A549 (cell line): ENCODE measurements around the gene SLC10A7. TPM values are rescaled to one million over a fixed set of nuclear protein-coding genes. Genes with fewer than 3 reads are reported as not detected.

Experiments used
- ATAC-seq, 2 experiments: fragments of 200-7000 bp in 1 of 2; fragments of >200 bp in 1 of 2; cut with Nextera tagmentation in 1 of 2; cut with Tn5 transposase in 1 of 2; 3 replicates each; pipeline versions ENCODE4 v1.8.0 to v1.9.1; 2018 to 2020; ENCODE audit warnings: mild to moderate bottlenecking in 1 of 2, moderate library complexity in 1 of 2
- CTCF ChIA-PET: fragments of 300-600 bp; sonication (Branson Sonifier 250); formaldehyde crosslinking; extraction: SDS; loops from one replicate; lab custom pipeline; 2021; ENCODE audit warnings: antibody characterized with exemption, inconsistent platforms; lab: Yijun Ruan, JAX
- POLR2A ChIA-PET: fragments of 350-600 bp; formaldehyde crosslinking; extraction: SDS; loops from one replicate; lab custom pipeline; 2021; ENCODE audit warnings: antibody characterized with exemption, inconsistent platforms; lab: Yijun Ruan, JAX
- DNase-seq, 2 experiments: peaks; one replicate each; pipeline versions ENCODE4 v3.0.0 to v3.0.0-alpha.2; 2011 to 2016; ENCODE audit warnings: low read depth in 1 of 2, low spot score in 1 of 2
- FAIRE-seq: peaks from 2 replicates; lab custom pipeline; 2011; peaks lifted over from hg19 to GRCh38; lab: Jason Lieb, UNC
- H3K27ac ChIP-seq, 2 experiments: fragments of >200 bp; sonication (Bioruptor Twin); formaldehyde crosslinking; 3 replicates each; pipeline ENCODE4 v1.5.1; 2016 to 2017
- H3K4me1 ChIP-seq: fragments of >200 bp; sonication (Bioruptor Twin); formaldehyde crosslinking; 3 replicates; pipeline ENCODE4 v1.6.1; 2016
- H3K4me2 ChIP-seq: fragments of >200 bp; sonication (Bioruptor Twin); formaldehyde crosslinking; 3 replicates; pipeline ENCODE4 v1.6.1; 2016
- H3K4me3 ChIP-seq: fragments of >200 bp; sonication (Bioruptor Twin); formaldehyde crosslinking; 3 replicates; pipeline ENCODE4 v1.5.1; 2016
- H3K9me3 ChIP-seq: fragments of >200 bp; sonication (Bioruptor Twin); formaldehyde crosslinking; 3 replicates; pipeline ENCODE4 v1.6.1; 2016
- BHLHE40 ChIP-seq: IDR thresholded peaks from 2 replicates; pipeline ENCODE4 v1.6.1; 2012; ENCODE audit warnings: low read depth, low read length, inconsistent platforms
- CBX8 ChIP-seq: fragments of 200-600 bp; sonication (generic); IDR thresholded peaks from 2 replicates; pipeline ENCODE4 v1.6.1; 2016
- CEBPB ChIP-seq, 2 experiments: fragments of >200 bp in 1 of 2; sonication (Bioruptor Twin) in 1 of 2; formaldehyde crosslinking in 1 of 2; IDR thresholded peaks; 2 replicates each; pipeline ENCODE4 v1.6.1; 2012 to 2016
- CHD2 ChIP-seq: fragments of 150-350 bp; IDR thresholded peaks from 2 replicates; pipeline ENCODE4 v1.6.1; 2014; ENCODE audit warnings: low read length; ENCODE audit not compliant: partially characterized antibody
- EP300 ChIP-seq, 2 experiments: fragments of >200 bp; sonication (Bioruptor Twin); formaldehyde crosslinking; IDR thresholded peaks; 2 replicates in 1 of 2; 3 replicates in 1 of 2; pipeline ENCODE4 v1.6.1; 2016 to 2017
- FOSB ChIP-seq: fragments of 250-450 bp; sonication (Bioruptor Pico); IDR thresholded peaks from 2 replicates; pipeline ENCODE4 v1.5.0; 2020; ENCODE audit warnings: mild to moderate bottlenecking, moderate library complexity
- HES2 ChIP-seq: fragments of >200 bp; sonication (Bioruptor Twin); formaldehyde crosslinking; IDR thresholded peaks from 2 replicates; pipeline ENCODE4 v1.6.1; 2016
- HMGXB4 ChIP-seq: fragments of 250-450 bp; sonication (Bioruptor Pico); IDR thresholded peaks from 2 replicates; pipeline ENCODE4 v1.5.0; 2021; ENCODE audit warnings: mild to moderate bottlenecking, moderate library complexity, borderline replicate concordance
- HOXB13 ChIP-seq: fragments of 250-450 bp; sonication (Bioruptor Pico); IDR thresholded peaks from 2 replicates; pipeline ENCODE4 v1.5.0; 2020; ENCODE audit warnings: low read depth, mild to moderate bottlenecking, moderate library complexity
- KDM1A ChIP-seq: fragments of 200-600 bp; sonication (generic); IDR thresholded peaks from 2 replicates; pipeline ENCODE4 v1.6.1; 2016; ENCODE audit warnings: low read depth, mild to moderate bottlenecking
- KDM5A ChIP-seq: fragments of 200-600 bp; sonication (generic); IDR thresholded peaks from 2 replicates; pipeline ENCODE4 v1.6.1; 2016; ENCODE audit warnings: antibody characterized with exemption, mild to moderate bottlenecking
- NFE2L2 ChIP-seq: fragments of 150-350 bp; conservative IDR thresholded peaks from 2 replicates; pipeline ENCODE4 v1.6.1; 2014; ENCODE audit warnings: low read length
- POLR2AphosphoS2 ChIP-seq: conservative IDR thresholded peaks from 2 replicates; pipeline ENCODE4 v1.6.1; 2012; ENCODE audit warnings: low read length, improper control_type of control experiment, inconsistent platforms
- RAD21 ChIP-seq, 2 experiments: fragments of >200 bp in 1 of 2; sonication (Bioruptor Twin) in 1 of 2; formaldehyde crosslinking in 1 of 2; IDR thresholded peaks in 1 of 2; conservative IDR thresholded peaks in 1 of 2; 2 replicates in 1 of 2; 3 replicates in 1 of 2; pipeline ENCODE4 v1.6.1; 2012 to 2018; ENCODE audit warnings: inconsistent platforms in 1 of 2
- TFCP2L1 ChIP-seq: fragments of 250-450 bp; sonication (Bioruptor Pico); IDR thresholded peaks from 2 replicates; pipeline ENCODE4 v1.5.0; 2021; ENCODE audit warnings: mild to moderate bottlenecking
- USF2 ChIP-seq: fragments of 450-650 bp; IDR thresholded peaks from 2 replicates; pipeline ENCODE4 v1.6.1; 2014; ENCODE audit warnings: antibody characterized with exemption
- ZNF302 ChIP-seq: fragments of 250-450 bp; sonication (Bioruptor Pico); IDR thresholded peaks from 2 replicates; pipeline ENCODE4 v1.9.0; 2021; ENCODE audit warnings: inconsistent platforms, mild to moderate bottlenecking, moderate library complexity
- WGBS: methylation state at CpG from one replicate; pipeline ENCODE4 v1.1.6; 2017; ENCODE audit errors: missing lambda C conversion rate; 5-methylcytosine and 5-hydroxymethylcytosine counted together
- polyA plus RNA-seq, 4 experiments: library from polyadenylated mRNA; depleted of rRNA in 3 of 4; stranded (reverse); fragments of >200 nt; fragmentation: RNase III in 1 of 4; extraction: RNeasy Plus Mini Kit Qiagen cat#74134 plus additional on column Dnase treatment in 1 of 4; gene quantifications; 2 replicates in 3 of 4; 3 replicates in 1 of 4; pipeline ENCODE4 v1.2.3, GENCODE V29; 2011 to 2017

SLC10A7 gene
- polyA plus RNA-seq, 2 of the 4 experiments (the other 2 are of a cell fraction), result 1.3 to 6.5 TPM

- no peak for TF ChIP-seq HES2
- TF ChIP-seq, all 56 proteins: peak for 0
Observed at GRCh38 chr4:146335763-146336409, 185.9 kb downstream of the SLC10A7 start (continued).

DNA sequence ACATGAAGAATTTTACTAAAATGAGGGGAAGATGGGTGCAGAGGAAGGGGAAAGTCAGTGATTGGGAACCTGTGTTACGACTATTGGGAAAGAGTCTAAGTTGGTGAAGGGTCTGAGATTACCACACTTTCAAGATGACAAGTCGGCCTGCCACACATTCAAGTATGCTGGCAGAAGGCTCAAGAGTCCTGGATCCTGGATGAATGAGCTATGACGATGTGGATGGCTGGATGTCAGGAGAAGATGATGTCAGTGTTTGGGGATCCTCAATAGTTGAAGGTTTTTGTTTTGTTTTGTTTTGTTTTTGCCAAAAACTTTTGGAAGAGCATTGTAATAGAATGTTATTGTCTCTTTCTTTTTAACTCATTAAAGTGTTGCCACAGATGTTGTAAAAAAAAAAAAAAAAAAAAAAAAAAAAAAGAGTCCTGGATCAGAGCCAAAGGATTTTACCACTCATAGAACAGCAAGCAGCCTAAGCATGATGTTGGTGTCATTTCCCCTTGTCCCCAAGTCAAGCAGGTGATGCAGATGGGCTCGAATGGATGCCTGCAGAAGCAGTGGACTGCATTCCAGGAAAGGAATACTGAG lies 186.8 kb downstream of the SLC10A7 start:
- no peaks in the 10 kb centered on the region for H3K9me3 ChIP-seq
- ChIA-PET CTCF (interaction anchor here (1.2 kb wide), 1 partner anchor 90 kb away, joined by 4 read pairs; no protein-coding TSS in a partner anchor), POLR2A (no interaction called here)
- ATAC-seq (no peak), FAIRE-seq (no peak), DNase-seq (no peak)
- 85% methylated on average over 4 of the region's 4 CpGs for WGBS
- peaks cover 42% of the 10 kb centered on the region for H3K4me1 ChIP-seq
- no peak overlapping the region for H3K4me2 ChIP-seq
- no peak overlapping the region for H3K4me3 ChIP-seq
- 0 out of 6 replicates have a peak overlapping the region, but pooled peaks of 1 of the 2 experiments have one; percentile 14 for H3K27ac ChIP-seq
- TF ChIP-seq ZNF302 (CRISPR knock-in tag), result no peak

DNA sequence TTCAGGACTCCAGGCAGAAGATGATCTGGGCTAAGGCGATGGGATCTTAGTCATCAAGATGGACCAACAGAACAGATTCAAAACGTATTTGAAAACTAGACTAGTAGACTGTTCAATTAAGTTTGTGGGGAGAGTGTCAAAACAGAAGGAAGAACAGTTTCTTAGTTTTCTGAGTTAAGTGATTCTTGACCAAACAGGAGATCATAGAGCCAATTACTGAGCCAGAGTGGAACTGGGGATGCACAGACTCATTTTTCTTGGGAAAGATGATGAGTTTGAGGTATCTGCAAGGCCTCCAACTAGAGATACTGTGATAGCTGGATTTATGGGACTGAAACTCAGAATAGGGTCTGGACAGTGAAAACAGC lies 187.9 kb downstream of the SLC10A7 start:
- no peak for FAIRE-seq
- WGBS, result 30% methylated on average over 2 of the region's 2 CpGs
- ATAC-seq, result no peak
- no peak for DNase-seq
- CTCF ChIA-PET, result no interaction called here
- peaks cover 50% of the 10 kb centered on the region for H3K4me1 ChIP-seq
- TF ChIP-seq POLR2AphosphoS2 (no peak), CBX8 (no peak), KDM5A (no peak), HOXB13 (CRISPR knock-in tag) (no peak), HES2 (no peak), EP300 (IDR thresholded peaks at IDR 0.05) (no peak), ZNF302 (CRISPR knock-in tag) (no peak), RAD21 (conservative IDR thresholded peaks at IDR 0.05 in 1 of 2, IDR thresholded peaks at IDR 0.05 in 1 of 2) (no peak), CEBPB (IDR thresholded peaks at IDR 0.05) (no peak), KDM1A (no peak), HMGXB4 (no peak), FOSB (CRISPR knock-in tag) (no peak), BHLHE40 (no peak), CHD2 (no peak), TFCP2L1 (no peak), NFE2L2 (no peak), USF2 (no peak)
- H3K4me3 ChIP-seq, result no peak overlapping the region
- peak overlapping the region in 1 of 2 experiments; percentile 73; a peak in 3 of 6 replicates for H3K27ac ChIP-seq
- peak overlapping the region; percentile 59 for H3K4me2 ChIP-seq
- H3K9me3 ChIP-seq, result no peaks in the 10 kb centered on the region
- POLR2A ChIA-PET, result no interaction called here
